Central memory CD4-positive, alpha-beta T cell (primary cell): Measurements from ENCODE around the gene GRM5.
A peak's percentile ranks its signal among the peaks of the same experiment; 100 is the strongest.
"Not testable (repeated sequence)": the region's sequence is repeated elsewhere in the genome, so short reads cannot be mapped to it uniquely, and the experiment has no call there.

Source experiments
- DNase-seq: peaks from one replicate; pipeline ENCODE4 v3.0.0; 2022

GRM5 gene

GRCh38 chr11:88961621-88962020 lies 104.2 kb downstream of the GRM5 start:
- not testable (repeated sequence) for DNase-seq

- not testable (repeated sequence) for DNase-seq
Observed at GRCh38 chr11:88959857-88960256, 105.9 kb downstream of the GRM5 start.

DNA sequence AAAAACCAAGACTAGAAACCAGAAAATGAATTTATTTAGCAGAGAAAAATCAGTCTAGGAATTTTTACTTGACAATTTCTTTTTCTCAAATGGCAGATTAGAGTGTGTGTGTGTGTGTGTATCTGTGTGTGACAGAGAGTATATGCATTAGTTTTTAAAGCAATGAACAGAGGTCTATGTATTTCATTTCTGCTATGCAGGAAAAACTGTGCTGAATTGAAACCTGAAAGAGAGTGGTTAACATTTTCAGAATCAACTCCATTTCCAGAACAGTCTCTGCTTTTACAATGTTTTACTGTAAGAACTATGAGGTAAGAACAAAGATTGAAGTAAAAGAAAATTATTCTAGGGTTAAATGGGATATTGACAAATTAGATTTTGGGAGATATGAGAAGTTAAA lies 114.8 kb downstream of the GRM5 start:
- DNase-seq: no peak

DNA sequence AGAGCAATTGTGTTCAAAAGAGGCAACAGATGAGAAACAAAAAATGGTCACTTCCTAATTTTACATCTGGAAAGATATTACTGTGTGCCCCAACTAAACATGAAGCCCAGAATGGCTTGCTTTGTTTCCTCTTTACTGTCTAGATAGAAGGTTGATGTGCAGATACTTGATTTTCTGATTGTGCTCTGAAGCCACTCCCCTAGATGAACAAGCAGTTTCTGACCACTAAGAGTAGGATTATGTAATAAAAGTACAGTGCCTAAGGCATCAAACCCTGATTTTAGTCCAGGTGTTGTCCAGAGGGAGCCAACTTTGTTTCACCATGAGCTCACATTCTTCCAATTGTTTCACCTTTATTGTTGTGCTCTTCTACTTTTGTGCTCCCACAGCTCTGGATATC lies 116.9 kb downstream of the GRM5 start:
- DNase-seq: not testable (repeated sequence)

DNA sequence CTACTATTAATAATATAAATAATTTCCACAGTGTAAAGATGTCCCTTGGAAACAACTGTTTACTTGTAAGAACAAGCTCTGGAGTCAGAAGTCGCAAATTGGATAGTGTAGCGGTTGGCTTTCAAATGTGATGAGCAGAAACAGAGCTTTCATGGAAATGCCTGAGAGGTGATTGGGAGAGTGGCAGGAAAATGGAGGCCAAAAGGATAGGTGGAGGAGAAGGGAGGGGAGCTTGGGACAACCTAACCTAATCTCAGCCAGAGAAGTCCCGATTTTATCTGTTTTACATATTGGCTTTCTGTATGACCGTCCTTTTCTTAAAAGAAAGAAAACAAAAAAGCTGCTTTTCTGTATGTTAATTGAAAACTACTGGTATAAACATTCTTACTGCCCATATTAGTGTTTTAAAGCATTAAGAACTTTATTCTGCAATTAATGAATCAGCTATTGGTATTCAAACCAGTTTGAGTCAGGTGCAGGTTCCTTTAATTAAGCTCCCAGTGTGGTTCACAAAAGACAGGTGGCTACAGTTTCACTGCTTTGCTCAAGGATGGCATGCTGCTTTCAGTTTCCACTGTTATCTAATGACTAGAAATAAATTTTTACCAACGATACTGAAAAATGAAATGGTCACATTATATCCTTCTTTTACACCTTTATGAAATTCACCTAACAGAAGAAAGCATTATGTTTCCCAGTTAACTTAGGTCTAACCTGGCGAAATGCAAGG lies 117.8 kb downstream of the GRM5 start:
- not testable (repeated sequence) for DNase-seq

- not testable (repeated sequence) for DNase-seq
Observed at GRCh38 chr11:88929665-88930064, 136.1 kb downstream of the GRM5 start.

- DNase-seq: not testable (repeated sequence)
Observed at GRCh38 chr11:88917065-88917464, 148.7 kb downstream of the GRM5 start.

DNA sequence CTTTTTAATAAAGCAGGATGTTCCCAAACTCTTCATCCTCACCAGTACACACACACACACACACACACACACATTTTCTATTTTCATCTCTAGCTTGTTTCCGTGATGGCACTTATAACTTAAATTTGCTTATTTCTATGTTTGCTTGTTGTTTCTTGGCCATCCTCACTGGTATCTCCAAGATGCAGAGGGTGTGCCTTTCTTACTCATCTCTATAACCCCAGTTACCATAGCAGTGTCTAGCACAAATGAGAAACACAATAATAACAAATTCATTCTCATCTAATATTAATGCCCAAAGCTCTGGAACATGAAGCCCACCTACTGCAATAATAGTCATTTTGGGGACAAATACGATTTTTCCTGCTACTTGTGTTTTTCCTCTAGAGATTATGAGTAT lies 156.3 kb downstream of the GRM5 start:
- DNase-seq: no peak

DNA sequence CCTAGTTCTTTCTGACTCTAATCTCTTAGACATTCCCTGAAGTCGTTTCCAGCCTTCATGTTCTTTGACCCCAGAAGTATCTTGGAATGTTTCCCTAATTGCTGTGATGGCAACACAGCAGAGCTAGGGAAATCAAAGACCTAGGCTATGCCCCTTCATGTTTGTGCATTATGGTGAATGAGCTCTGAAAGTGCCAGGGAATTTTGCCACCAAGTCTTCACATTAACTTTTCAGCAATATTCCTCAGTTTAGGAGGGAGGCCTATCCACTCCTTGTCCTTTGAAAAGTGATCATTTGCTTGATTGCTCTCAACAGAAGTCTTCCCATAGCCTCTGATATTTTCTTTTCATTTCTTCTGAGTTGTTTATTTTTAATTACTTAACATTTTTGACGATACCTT lies 164.3 kb downstream of the GRM5 start:
- DNase-seq: not testable (repeated sequence)

GRCh38 chr11:88888855-88889254 lies 176.9 kb downstream of the GRM5 start:
- not testable (repeated sequence) for DNase-seq

DNA sequence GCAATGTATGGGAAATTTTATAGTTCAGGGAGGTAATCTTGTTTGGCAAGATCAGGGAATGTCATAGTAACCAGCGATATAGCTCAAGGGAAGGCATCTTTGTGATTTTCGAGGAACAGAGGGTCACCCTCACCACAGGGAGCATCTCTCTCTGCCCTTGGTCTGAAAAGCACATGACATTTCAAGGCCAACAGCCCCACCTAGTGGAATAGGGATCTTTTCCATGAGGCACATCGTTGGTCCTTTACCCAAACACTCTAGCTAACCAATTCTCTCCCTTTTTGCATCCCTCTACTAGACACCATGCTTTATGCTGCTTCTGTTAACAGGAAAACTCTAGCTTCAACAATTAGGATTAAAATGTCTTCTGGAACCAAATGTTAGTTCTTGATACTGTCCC lies 179.0 kb downstream of the GRM5 start:
- DNase-seq: peak; percentile 28

DNA sequence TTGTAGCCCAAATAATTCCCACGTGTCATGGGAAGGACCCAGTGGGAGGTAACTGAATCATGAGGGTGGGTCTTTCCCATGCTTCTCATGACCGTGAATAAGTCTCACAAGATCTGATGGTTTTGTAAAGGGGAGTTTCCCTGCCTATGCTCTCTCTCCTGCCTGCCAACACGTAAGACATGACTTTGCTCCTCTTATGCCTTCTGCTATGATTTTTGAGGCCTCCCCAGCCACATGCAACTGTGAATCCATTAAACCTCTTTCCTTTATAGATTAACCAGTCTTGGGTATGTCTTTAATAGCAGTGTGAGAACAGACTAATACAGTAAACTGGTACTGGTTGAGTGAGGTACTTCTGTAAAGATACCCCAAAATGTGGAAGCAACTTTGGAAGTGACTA lies 183.0 kb downstream of the GRM5 start:
- not testable (repeated sequence) for DNase-seq

- no peak for DNase-seq
Observed at GRCh38 chr11:88861618-88862017, 204.2 kb downstream of the GRM5 start.

- DNase-seq: not testable (repeated sequence)
Observed at GRCh38 chr11:88860431-88860830, 205.4 kb downstream of the GRM5 start.

GRCh38 chr11:88853963-88854362 lies 211.8 kb downstream of the GRM5 start:
- DNase-seq: not testable (repeated sequence)

GRCh38 chr11:88851547-88851946 lies 214.2 kb downstream of the GRM5 start:
- DNase-seq: not testable (repeated sequence)

DNA sequence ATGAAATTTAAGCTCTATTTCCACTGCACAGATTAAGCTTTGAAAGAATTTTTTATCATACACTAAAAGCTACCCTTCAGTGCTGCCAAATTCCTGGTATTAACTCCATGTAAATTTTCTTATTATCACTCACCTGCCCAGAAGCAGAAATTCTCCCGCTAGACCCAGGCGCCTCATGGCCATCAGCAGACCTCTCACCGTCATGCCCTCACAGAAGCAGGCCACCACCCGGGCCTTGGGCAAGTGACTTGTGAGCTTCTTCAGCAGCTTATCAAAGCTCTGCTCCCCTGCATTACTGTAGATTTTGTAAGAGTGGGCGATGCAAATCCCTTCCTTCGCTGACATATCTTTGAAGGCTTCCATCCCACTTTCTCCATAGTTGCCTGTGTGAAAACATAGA lies 216.0 kb downstream of the GRM5 start:
- not testable (repeated sequence) for DNase-seq

- no peak for DNase-seq
Observed at GRCh38 chr11:88849368-88849767, 216.4 kb downstream of the GRM5 start.

GRCh38 chr11:88846266-88846665 lies 219.5 kb downstream of the GRM5 start:
- not testable (repeated sequence) for DNase-seq

GRCh38 chr11:88844941-88845340 lies 220.8 kb downstream of the GRM5 start:
- DNase-seq: peak; percentile 63

- DNase-seq: peak; percentile 75
Observed at GRCh38 chr11:88843766-88844426, 221.9 kb downstream of the GRM5 start.

- not testable (repeated sequence) for DNase-seq
Observed at GRCh38 chr11:88838139-88838538, 227.6 kb downstream of the GRM5 start.

GRCh38 chr11:88835709-88836108 lies 230.1 kb downstream of the GRM5 start:
- not testable (repeated sequence) for DNase-seq

DNA sequence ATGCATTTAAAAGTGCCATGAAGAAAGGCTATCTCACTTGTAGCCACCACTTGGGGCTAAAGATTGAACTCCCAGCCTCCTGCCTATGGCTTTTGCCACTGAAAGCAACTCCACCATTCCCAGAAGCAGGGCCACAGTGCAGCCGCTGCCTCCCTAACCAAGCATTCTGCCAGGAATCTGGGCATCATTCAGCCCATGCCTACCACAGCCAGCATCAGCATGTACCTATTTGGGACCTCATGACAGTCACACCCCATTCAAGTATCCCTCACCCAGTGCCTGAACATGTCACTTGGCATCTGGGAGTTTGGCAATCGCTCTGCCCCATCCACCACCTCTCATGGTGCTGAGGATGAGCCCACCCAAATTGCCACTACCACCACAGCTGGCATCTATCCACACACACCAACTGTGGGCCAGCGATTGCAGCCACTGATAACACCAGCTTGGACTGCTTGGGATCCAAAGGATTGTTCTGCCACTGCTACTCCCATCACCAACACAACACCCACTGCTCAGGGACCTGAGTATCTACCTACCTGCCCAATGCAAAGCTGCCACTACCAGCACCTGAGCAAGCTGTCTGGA lies 234.4 kb downstream of the GRM5 start:
- DNase-seq: no peak
